GM11168 (cell line): ENCODE results near the gene MRPS7.
"Not testable (repeated sequence)": the region's sequence is repeated elsewhere in the genome, so short reads cannot be mapped to it uniquely, and the experiment has no call there.

Experiments used
- in situ Hi-C: fragments of 300-500 bp; cut with MboI; formaldehyde crosslinking; loops from one replicate; pipeline ENCODE4 v1.12.0; 2022; ENCODE audit warnings: low sequenced_read_pairs; ENCODE audit not compliant: unreplicated experiment

Gene MRPS7

GRCh38 chr17:75242461-75243042 is 19.1 kb upstream of the MRPS7 start:
- in situ Hi-C loops, result no loop called here

GRCh38 chr17:75244133-75244866 is 17.4 kb upstream of the MRPS7 start:
- in situ Hi-C loops, result no loop called here

GRCh38 chr17:75245011-75245410 is 16.7 kb upstream of the MRPS7 start:
- in situ Hi-C loops, result no loop called here

GRCh38 chr17:75246404-75246803 is 15.3 kb upstream of the MRPS7 start:
- in situ Hi-C loops, result no loop called here

GRCh38 chr17:75249564-75249963 is 12.1 kb upstream of the MRPS7 start:
- in situ Hi-C loops, result no loop called here

- in situ Hi-C loops, result no loop called here
Observed at GRCh38 chr17:75250009-75250471, 11.6 kb upstream of the MRPS7 start.

GRCh38 chr17:75252039-75252816 is 9.5 kb upstream of the MRPS7 start:
- in situ Hi-C loops, result no loop called here

GRCh38 chr17:75255954-75256698 is 5.6 kb upstream of the MRPS7 start:
- in situ Hi-C loops, result not testable (repeated sequence)

- in situ Hi-C loops, result not testable (repeated sequence)
Observed at GRCh38 chr17:75257228-75257627, 4.5 kb upstream of the MRPS7 start.

- in situ Hi-C loops, result no loop called here
Observed at GRCh38 chr17:75260641-75261335, 891 bp upstream of the MRPS7 start.

GRCh38 chr17:75262112-75262606 is 480 bp downstream of the MRPS7 start:
- in situ Hi-C loops, result no loop called here

- in situ Hi-C loops, result no loop called here
Observed at GRCh38 chr17:75263055-75263454, 1.4 kb downstream of the MRPS7 start.

GRCh38 chr17:75265614-75266315 is 4.1 kb downstream of the MRPS7 start:
- in situ Hi-C loops, result no loop called here

- in situ Hi-C loops, result no loop called here
Observed at GRCh38 chr17:75266316-75267152, 4.9 kb downstream of the MRPS7 start.

GRCh38 chr17:75267153-75267410 is 5.4 kb downstream of the MRPS7 start:
- in situ Hi-C loops, result no loop called here

- in situ Hi-C loops, result no loop called here
Observed at GRCh38 chr17:75267411-75268232, 5.9 kb downstream of the MRPS7 start.

- in situ Hi-C loops, result no loop called here
Observed at GRCh38 chr17:75269844-75270217, 8.2 kb downstream of the MRPS7 start.
